GM19455 (cell line): ENCODE data around the gene PXDN.
"Not testable (repeated sequence)": the region's sequence is repeated elsewhere in the genome, so short reads cannot be mapped to it uniquely, and the experiment has no call there.

ENCODE experiments used
- ATAC-seq: cut with Tn5 transposase; IDR thresholded peaks from one replicate; pipeline ENCODE4 v1.9.1; 2021; ENCODE audit not compliant: unreplicated experiment

The PXDN gene

DNA sequence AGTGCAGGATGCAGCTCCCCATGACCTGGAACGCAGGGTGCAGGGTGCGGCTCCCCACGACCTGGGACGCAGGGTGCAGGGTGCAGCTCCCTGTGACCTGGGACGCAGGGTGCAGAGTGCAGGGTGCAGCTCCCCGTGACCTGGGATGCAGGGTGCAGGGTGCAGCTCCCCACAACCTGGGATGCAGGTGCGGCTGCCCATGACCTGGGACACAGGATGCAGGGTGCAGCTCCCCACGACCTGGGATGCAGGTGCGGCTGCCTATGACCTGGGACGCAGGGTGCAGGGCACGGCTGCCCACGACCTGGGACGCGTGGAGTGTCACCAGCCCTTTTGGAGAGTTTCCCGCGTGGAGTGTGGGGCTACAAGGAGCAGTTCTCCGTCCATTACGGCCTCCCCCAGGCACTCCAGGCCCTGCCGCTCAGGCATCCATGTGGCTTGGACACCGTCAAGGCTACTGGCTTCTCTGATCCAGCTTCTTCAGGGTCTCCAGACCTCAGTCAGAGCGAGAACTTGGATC is 38.7 kb downstream of the PXDN start:
- no peak for ATAC-seq

DNA sequence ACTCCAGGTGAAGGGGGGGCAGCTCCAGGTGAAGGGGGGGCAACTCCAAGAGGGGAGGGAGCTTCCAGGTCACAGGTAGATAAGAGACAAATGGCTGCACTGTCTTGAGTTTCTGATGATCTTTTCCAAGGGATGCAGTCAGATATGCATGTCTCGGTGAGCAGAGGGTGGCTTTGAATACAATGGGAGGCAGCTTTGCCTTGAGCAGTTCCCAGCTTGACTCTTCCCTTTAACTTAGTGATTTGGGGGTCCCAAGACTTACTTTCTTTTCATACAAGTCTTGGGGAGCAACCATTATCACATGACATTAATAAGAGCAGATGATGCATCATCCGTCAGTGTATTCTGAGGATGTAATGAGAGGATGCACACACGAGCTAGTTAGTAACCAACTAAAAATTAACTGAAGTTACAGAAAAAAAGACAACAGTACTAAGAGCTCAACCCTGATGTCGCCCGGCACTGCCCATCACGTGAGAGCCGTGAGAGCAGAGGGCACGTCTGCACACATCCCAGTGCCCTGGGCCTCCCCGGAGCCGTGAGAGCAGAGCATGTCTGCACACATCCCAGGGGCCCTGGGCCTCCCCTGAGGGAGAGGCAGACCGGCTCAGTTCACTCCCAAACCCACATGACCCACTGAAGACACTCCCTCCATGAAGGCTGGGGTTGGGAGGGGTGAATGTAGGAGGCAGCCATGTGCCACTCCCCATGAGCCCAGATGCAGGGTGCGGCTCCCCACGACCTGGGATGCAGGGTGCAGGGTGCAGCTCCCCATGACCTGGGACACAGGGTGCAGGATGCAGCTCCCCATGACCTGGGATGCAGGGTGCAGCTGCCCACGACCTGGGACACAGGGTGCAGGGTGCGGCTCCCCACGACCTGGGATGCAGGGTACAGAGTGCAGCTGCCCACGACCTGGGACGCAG is 39.4 kb downstream of the PXDN start:
- no peak for ATAC-seq

DNA sequence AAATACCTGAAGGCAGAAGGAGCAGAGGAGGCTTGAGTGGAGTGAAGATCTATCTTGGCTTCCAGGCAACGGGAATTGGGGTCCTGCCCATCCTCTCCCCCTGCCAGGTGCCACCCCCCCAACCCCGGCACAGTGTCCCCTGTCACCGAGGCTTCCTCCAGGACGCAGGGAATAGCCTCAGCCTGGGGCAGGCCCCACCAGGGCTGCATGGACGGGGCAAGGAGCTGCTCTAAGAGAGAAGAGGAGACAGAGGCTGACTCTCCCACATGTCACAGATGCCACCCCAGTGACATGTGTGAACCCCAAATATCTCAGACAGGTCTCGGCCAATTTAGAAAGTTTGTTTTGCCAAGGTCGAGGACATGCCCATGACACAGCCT is 42.1 kb downstream of the PXDN start:
- no peak for ATAC-seq

DNA sequence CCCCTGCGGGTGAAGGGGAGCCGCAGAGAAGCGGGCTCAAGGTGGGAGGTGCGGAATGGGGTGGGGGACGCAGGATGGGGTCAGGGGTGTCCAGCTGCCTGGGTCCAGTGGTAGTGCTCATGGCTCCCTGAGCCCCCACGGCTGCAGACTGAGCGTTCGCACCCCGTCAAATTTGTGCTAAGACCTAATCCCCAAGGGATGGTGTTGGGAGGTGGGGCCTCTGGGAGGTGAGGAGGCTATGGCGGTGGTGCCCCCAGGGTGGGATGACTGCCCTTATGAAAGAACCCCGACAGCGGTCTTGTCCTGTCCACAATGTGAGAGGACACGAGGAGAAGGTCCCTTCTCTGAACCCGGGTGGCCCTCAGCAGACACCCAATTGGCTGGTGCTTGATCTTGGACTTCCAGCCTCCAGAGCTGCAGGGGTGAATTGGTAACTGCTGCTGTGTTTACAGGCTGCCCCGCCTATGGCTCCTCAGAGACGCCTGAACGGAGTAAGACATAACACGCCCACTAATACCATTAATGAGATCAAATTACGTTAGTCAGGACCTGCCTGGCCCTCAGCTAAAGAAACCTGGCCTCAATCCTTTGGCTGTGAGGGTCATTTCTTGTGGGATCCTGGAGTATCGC is 42.6 kb downstream of the PXDN start:
- no peak for ATAC-seq

DNA sequence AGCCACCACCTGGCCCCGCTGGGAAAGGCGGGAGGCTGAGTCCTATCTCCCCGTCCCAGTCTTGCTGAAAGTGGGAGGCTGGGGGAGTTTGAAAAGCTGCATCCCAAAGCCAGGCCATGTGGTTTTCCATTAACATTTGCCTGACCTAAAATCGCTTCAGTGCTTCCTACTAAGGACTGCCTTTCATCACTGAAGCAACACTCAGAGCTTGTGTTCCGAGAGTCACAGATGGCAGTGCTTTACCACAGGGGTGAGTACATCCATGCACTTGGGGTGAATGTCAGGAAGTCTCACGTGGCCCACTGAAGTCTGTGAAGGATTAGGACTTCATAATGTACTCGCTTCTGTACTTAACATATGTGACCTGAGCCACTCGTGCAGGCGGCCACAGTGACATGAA is 43.3 kb downstream of the PXDN start:
- no peak for ATAC-seq

DNA sequence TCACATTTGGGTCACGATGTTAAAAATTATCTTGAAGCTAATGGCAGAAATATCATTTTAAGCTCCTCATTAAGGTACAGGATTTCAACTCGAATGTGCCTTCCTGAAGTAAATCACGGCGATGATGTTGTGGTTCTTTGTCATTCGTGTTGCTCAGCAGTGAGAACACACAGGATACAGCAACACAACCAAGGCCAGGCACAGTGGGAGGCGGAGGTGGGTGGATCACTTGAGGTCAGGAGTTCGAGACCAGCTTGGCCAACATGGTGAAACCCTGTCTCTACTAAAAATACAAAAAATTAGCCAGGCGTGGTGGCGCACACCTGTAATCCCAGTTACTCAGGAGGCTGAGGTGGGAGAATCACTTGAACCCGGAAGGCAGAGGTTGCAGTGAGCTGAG is 43.9 kb downstream of the PXDN start:
- not testable (repeated sequence) for ATAC-seq

DNA sequence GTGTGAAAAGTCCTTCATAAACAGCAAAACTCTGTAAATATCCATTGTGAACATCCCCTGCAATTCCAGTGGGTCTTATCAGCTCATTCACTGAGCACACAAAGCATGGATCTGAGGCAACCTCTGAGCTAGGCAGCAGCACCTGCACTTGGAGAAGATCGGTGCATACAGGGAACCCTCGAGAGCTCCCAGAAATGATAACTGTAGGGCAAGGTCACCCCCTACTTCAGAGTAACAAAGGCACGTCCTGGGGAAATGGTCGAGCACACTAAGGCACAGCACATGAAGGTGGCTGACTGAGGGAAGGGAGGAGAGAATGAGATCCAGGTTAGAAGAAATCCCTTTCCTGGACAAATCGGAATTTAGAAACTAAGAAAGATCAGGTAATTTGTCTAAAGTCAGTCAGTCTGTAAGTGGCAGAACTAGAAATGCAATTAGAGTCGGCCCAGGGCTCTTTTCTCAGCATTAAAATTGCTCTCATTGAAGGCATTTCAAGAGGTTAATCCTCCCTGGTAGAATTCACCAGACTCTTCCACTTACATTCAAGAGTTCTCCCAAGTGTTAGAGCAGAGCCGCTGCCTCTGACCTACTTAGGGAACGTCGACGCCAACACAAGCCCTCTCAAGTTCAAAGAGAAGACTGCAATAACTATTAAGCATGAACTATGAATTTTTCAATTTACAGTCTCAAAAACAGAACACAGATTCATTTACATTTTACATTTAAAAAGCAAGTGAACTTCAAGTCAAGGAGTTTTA is 45.9 kb downstream of the PXDN start:
- ATAC-seq: no peak

DNA sequence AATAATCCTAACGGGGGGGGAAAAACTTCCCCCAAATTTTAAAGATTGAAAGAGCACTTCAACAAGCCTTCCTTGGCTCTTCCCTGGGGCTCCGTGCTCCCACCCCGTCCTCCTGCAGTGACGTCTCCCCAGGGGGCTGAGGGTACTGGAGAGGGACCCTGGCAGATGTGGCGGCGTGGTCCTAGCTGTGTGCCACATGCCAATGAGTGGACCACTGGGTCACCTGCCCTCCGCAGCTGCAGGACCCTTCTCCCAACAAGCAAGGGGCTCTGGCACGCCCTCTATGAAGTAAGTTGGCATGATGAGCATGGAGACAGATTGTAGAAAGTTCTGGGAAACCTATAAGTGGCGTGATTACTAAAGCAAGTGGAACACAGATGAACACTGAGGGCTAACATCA is 46.7 kb downstream of the PXDN start:
- no peak for ATAC-seq

DNA sequence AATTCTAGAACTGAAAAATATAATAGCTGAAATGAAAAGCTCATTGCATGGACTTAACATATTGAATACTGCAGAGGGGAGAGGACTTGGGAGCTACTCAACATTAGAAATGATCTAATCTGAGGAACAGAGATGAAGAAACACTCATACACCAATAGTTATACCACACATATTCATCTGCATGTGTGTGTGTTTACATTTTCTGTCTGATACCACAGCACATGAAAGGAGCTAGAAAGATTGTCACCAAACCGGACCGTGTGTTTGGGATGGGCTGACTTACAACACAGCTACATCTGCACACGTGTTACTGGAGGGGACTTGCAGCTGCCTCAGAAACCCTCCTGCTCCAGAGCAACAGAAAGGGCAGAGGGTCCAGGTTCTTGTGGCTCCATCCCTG is 47.8 kb downstream of the PXDN start:
- ATAC-seq: no peak

DNA sequence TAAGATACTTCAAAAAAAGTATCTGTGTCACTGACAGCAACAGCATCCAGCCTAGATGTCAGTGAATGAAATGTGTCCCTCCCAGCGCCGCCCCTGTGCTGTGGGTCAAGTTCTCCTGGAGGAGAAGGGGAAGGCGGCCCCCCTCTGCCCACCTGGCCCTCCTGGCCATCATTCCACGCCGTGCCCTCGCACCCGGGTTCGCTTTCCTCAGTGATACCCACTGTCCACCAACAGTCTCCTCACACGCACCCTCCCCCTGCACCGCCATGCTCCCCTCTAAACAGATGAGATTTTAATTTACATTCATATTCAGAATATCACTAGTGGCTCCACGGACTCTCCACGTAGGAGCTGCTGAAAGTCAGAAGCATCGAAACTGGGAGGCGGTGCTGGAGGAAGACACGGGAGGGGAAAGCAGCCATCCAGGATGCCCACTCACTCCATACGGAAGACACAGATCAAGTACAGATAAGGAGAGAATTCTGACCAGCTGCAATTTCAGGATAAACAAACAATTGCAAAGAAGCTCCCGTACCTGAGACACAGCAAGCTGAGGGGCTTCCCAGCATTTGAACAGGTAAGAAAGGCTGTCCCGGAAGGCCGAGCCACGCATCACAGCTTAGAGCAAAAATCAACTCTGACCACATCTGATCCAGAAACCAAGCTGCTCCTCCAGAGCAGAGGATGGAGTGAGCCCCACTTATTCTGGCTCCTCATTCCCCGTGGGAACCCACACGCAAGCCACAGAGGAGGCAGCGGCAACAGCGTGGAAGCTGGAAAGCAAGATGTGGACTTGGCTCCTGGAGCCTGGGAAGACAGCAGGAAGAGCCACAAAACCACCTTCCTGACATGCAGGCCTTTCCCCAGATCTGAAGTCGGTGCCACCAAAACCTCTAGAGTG is 49.7 kb downstream of the PXDN start:
- no peak for ATAC-seq

DNA sequence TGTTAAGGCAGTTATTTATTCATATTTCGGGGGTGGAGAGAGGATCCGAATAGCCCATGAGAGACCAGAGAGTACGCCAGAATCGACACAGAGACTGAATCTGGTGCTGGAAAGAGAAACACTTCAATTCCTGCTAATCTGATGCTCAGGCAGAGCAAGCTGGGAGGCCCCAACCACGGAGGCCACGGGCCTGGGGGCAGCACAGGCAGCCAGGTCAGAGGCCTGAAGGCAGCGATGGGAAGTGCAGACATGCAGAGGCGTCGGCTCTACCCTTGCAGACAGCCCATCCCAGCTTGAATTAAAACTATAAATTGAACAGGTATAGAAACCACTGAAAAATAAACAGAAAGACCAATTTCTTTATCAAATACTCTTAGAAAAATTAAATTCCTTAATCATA is 50.6 kb downstream of the PXDN start:
- no peak for ATAC-seq

DNA sequence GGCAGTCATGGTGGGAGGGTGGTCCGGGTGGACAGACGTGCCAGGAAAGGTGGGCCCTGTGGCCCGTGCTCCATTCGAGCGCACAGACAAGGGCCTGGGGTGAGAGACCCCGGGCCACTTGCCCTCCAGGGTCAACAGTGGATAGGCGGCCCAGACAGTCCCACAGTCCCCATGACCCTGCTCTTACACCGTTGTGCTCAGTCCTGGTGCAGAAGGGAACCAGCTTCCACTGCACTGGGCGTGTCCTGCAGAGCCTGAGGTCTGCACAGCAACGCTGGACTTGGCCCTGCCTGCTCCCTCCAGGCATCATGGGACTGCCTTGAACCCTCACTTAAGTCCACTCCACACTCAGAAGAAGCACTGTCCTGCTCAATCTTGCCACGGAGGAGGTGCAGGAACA is 52.0 kb downstream of the PXDN start:
- no peak for ATAC-seq

DNA sequence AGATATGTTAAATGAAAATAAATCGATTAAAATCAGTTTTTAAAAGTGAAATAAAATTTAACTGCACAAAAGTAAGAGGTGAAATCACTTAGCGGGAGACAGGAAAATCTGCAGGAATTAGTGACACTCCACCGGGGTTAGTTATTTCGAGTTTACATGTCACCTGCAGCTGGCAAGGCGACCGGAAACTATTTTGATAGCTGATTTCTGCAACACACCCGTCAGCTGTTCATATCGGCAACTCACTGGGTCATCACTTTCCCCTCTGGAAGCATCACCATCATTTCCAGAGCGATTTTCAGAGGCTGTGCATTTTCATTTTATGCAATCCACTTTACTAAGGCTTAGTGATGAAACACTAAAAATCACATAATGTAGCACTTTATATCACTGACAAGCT is 52.9 kb downstream of the PXDN start:
- no peak for ATAC-seq

DNA sequence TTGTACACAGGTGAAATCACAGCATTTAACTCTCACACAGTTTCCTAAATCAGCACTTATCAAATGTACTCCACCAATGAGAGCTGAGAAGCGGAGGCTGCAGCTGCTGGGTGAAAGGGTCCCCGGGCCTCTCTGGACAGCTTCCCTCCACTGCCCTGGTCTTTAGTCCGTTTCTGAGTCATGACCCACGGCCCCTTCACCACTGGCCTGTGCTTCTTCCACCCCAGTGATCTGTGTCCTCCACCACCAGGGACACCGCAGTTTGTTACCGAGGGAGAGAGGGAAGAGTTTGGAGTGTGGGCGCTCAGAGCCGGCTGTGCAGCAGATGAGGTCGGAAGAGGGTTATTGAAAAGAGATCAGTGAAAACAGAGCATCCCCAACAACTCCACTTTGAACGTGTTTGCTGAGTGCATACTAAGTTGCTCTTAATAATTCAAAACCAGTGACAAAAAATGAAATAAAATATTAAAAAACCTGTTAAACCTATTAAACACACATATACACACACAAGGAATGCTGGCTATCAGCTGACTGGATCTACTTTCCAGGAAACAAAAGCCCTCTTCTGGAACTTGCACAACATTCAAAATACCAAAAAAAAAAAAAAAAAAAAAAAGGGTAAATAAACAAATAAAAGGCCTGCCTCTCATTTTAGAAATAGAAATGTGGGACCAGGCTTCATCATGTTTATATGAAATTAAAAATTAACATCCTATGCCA is 54.1 kb downstream of the PXDN start:
- ATAC-seq: no peak

DNA sequence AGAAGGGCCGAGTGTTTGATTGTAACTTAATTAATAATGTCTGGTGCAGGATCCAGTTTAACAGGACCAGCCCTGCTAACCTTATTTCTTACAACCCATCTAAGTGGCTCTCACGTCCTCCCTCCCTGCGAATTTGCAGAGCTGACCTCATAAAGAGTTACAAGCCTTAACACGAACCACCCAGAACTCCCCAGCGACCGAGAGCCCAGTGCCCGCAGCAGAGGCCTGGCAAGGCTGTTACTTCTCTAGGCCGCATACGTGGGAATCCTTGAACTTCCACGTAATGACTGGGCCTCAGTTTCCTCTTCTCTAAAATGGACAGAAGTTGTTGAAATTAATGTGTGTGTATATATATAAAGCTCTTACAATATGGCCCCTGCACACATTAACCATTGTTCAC is 55.5 kb downstream of the PXDN start:
- no peak for ATAC-seq

DNA sequence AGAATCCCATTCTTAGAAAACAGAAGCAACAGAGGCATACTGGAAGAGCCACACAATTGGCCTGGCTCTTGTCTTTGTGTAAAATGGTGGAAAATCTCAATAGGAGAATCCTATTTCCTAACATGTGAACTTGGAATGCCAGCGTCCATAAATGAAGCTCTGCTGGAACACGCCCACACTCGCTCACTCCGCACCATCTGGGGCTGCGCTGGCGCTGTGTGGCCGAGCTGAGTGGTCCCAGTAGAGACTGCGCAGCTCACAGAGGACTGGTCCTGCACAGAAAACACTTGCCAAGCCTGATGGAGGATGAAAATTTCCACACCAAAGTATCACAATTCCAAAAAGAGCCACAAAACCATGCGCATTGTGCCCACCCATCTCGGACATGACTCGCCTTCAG is 56.2 kb downstream of the PXDN start:
- ATAC-seq: no peak

DNA sequence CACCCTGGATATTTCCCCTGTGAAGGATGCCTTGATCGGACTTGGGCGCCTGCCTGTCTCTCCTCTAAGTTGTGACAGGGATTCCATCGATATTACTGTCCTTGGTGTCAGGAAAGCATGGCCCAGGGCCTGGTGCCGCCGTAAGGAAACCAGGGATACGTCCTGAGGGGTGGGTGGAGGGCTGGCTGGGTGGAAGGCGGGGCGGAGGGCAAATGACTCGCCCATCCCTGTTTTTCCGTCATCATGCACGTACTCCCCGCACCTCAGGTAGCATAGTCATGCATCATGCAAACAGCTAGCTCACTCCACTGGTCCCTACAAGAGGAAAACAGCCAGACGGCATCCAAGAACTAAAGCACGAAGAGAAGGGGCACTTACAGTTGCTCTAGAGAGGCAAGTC is 57.1 kb downstream of the PXDN start:
- ATAC-seq: no peak

DNA sequence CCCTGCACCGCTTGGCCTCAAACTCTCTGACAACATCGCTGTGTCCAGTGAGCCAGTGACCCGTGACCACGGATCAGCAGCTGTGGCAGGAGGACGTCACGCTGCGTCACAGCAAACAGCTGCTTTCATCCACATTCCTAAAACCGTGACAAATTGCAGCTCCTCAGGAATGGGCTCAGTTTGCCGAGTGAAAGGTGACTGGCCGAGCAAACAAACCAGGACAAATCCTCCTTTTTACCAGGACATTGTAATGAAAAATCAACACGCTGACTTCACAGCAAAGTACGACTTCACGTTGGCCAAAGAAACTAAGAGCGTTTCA is 57.6 kb downstream of the PXDN start:
- ATAC-seq: no peak

DNA sequence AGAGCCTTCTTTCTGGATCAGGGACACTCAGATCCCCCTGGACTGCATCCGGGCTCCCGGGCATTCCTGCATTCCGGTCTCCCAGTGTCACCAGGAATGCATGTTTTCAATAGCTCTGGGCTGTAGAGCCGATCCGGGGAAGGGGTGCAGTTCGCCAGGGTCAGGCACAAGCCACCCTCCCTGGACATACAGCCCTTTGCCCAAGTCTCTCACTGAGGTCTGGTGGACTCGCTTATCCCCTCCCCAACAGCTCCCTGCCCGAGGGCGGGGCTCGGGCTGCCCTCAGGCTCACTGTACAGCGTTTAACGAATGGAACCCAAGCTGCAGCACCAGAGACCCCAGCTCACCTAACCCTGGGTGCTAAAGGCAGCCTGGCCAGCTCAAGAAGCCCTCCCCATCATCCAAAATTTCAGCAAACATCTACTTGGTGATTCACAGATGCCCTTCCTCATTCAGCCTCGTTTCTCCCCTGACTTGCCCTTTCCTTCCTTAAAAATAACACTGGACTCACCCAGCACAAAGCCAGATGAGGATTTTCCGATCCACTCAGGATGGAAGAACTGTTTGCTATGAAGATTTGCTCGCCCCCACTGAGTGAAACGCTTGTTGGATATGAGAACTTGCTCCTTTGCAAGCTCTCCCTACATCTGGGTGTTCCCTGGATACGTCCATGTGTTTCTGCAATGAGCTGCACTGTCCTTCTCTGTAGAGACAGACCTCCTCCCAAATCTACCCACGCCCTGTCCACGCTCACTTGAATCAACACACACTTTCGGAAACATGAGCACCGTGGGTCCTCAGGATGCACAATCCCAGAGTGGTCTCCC is 58.1 kb downstream of the PXDN start:
- ATAC-seq: no peak
